Measurements from ENCODE around the gene RARB.

RARB gene

DNA sequence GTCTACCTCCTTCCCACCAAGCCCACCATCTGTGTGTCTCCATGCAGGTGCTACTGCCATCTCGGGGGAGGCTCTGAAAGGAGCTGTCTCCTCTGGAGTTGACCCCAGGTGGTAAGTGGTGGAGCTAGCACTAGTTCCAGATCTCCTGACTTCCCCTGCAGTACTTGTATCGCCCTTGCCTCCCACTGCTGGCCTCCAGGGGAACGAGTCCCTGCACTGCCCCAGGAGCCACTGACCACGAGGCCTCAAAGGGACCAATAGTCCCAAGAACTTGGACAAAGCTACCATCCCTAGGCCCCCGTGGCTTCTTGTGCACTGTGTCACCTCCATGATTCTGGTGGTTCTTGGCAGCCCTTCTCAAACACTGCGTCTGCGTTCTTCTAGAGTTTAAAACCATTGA is 137.7 kb downstream of the RARB start:
- no peak overlapping the region for H3K4me3 ChIP-seq (replicated peaks; ENCODE audit: insufficient read depth, low read length)
- no peak for DNase-seq (ENCODE audit: low read depth in 1 of 2, low spot score in 1 of 2)
- TF ChIP-seq, protein P1, sequence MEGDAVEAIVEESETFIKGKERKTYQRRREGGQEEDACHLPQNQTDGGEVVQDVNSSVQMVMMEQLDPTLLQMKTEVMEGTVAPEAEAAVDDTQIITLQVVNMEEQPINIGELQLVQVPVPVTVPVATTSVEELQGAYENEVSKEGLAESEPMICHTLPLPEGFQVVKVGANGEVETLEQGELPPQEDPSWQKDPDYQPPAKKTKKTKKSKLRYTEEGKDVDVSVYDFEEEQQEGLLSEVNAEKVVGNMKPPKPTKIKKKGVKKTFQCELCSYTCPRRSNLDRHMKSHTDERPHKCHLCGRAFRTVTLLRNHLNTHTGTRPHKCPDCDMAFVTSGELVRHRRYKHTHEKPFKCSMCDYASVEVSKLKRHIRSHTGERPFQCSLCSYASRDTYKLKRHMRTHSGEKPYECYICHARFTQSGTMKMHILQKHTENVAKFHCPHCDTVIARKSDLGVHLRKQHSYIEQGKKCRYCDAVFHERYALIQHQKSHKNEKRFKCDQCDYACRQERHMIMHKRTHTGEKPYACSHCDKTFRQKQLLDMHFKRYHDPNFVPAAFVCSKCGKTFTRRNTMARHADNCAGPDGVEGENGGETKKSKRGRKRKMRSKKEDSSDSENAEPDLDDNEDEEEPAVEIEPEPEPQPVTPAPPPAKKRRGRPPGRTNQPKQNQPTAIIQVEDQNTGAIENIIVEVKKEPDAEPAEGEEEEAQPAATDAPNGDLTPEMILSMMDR (IDR thresholded peaks at IDR 0.05; ENCODE audit: insufficient read depth, low read length), result no peak
- TF ChIP-seq, protein P2, sequence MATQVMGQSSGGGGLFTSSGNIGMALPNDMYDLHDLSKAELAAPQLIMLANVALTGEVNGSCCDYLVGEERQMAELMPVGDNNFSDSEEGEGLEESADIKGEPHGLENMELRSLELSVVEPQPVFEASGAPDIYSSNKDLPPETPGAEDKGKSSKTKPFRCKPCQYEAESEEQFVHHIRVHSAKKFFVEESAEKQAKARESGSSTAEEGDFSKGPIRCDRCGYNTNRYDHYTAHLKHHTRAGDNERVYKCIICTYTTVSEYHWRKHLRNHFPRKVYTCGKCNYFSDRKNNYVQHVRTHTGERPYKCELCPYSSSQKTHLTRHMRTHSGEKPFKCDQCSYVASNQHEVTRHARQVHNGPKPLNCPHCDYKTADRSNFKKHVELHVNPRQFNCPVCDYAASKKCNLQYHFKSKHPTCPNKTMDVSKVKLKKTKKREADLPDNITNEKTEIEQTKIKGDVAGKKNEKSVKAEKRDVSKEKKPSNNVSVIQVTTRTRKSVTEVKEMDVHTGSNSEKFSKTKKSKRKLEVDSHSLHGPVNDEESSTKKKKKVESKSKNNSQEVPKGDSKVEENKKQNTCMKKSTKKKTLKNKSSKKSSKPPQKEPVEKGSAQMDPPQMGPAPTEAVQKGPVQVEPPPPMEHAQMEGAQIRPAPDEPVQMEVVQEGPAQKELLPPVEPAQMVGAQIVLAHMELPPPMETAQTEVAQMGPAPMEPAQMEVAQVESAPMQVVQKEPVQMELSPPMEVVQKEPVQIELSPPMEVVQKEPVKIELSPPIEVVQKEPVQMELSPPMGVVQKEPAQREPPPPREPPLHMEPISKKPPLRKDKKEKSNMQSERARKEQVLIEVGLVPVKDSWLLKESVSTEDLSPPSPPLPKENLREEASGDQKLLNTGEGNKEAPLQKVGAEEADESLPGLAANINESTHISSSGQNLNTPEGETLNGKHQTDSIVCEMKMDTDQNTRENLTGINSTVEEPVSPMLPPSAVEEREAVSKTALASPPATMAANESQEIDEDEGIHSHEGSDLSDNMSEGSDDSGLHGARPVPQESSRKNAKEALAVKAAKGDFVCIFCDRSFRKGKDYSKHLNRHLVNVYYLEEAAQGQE (IDR thresholded peaks at IDR 0.05; ENCODE audit: insufficient replicate concordance, low read depth), result no peak
- TF ChIP-seq SPI1 (IDR thresholded peaks at IDR 0.05; ENCODE audit: borderline replicate concordance, low read depth) (no peak), GABPA (IDR thresholded peaks at IDR 0.05; ENCODE audit: low read depth) (no peak), POLR2AphosphoS5 (IDR thresholded peaks at IDR 0.05; ENCODE audit: low read depth) (no peak)
- no peak overlapping the region for H3K27ac ChIP-seq (replicated peaks)
- H3K27me3 ChIP-seq (ENCODE audit: insufficient read depth, poor library complexity, severe bottlenecking), result no peaks in the 10 kb centered on the region

DNA sequence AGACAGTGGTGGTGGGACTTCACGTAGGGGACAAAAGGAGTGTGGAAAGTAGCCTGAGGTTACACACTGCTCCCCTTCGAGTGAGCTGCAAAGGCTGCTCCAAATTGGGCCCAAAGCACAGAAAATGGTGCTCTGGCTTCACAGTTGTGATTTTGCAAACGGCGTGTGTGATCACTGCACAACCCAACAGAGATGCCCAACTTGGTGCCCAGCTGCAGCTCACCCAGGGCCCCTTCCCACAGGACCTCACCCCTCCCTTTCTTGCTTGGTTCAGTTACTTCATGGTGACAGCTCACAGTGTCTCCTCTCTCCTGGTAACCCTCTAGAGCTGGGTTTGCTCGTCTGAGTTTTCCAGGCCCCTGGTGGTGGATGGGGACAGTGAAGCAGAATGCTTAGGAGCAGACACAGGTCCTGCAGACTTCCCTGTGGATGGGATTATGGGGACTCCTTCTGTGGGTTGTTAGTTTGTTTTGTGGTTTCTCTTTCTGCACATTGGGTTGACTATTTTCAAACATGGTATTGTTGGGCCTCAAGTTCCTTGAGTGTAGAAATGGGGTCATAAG is 138.4 kb downstream of the RARB start:
- Histone ChIP-seq H3K27me3 (ENCODE audit: insufficient read depth, poor library complexity, severe bottlenecking) (no peaks in the 10 kb centered on the region), H3K4me3 (replicated peaks; ENCODE audit: insufficient read depth, low read length) (no peak overlapping the region), H3K27ac (replicated peaks) (no peak overlapping the region)
- TF ChIP-seq SPI1 (IDR thresholded peaks at IDR 0.05; ENCODE audit: borderline replicate concordance, low read depth), result no peak
- TF ChIP-seq GABPA (IDR thresholded peaks at IDR 0.05; ENCODE audit: low read depth), result no peak
- TF ChIP-seq, protein P1 (IDR thresholded peaks at IDR 0.05; ENCODE audit: insufficient read depth, low read length), result no peak
- no peak for DNase-seq (ENCODE audit: low read depth in 1 of 2, low spot score in 1 of 2)

DNA sequence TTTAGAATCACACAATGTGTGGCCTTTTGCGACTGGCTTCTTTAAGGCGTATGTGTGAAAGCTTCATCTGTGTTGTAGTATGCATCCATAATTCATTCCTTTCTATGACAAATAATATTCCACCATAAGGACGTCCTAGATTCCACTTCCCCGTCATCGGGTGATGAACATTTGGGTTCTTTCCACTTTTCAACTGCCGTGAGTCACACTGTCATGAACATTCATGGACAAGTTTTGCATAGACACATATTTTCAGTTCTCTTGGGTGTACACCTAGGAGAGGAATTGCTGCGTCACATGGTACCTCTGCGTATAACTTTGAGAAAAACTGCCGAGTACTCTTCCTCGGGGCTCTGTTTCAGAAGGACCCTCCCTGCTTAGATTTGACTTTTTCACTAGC is 139.3 kb downstream of the RARB start:
- TF ChIP-seq GABPA (IDR thresholded peaks at IDR 0.05; ENCODE audit: low read depth) (no peak), POLR2AphosphoS5 (IDR thresholded peaks at IDR 0.05; ENCODE audit: low read depth) (no peak), SPI1 (IDR thresholded peaks at IDR 0.05; ENCODE audit: borderline replicate concordance, low read depth) (no peak)
- TF ChIP-seq, protein P2 (IDR thresholded peaks at IDR 0.05; ENCODE audit: insufficient replicate concordance, low read depth), result no peak
- TF ChIP-seq, protein P1 (IDR thresholded peaks at IDR 0.05; ENCODE audit: insufficient read depth, low read length), result no peak
- Histone ChIP-seq H3K27ac (replicated peaks) (no peak overlapping the region), H3K4me3 (replicated peaks; ENCODE audit: insufficient read depth, low read length) (no peak overlapping the region), H3K27me3 (ENCODE audit: insufficient read depth, poor library complexity, severe bottlenecking) (no peaks in the 10 kb centered on the region)
- no peak for DNase-seq (ENCODE audit: low read depth in 1 of 2, low spot score in 1 of 2)
